ENCODE measurements around the gene FAM227A. TPM values are rescaled to one million over a fixed set of nuclear protein-coding genes. Genes with fewer than 3 reads are reported as not detected.
A peak's percentile ranks its signal among the peaks of the same experiment; 100 is the strongest.

Gene FAM227A
- total and polyA plus RNA-seq, 2 of the 8 experiments (the other 6 are each of a cell fraction or from before 2014, with no cell fraction given) = 2.1 to 3.9 TPM

GRCh38 chr22:38705235-38706100 lies 49.3 kb upstream of the FAM227A start, which contains the start of gene GTPBP1 (continued):
- TF ChIP-seq CHD7 (IDR thresholded peaks at IDR 0.05; ENCODE audit: insufficient replicate concordance, low read length) (no peak), HDAC2 (IDR thresholded peaks at IDR 0.05; ENCODE audit: borderline replicate concordance in 1 of 2, low read depth in 2 of 2, low read length in 2 of 2) (no peak), SIX5 (IDR thresholded peaks at IDR 0.05; ENCODE audit: low read depth, low read length) (no peak), SP1 (IDR thresholded peaks at IDR 0.05; ENCODE audit: low read depth, low read length) (peak; percentile 98), EZH2 (IDR thresholded peaks at IDR 0.05; ENCODE audit: low read depth, low read length, severe bottlenecking) (no peak), BRCA1 (IDR thresholded peaks at IDR 0.05; ENCODE audit: low read depth, low read length) (no peak), RAD21 (IDR thresholded peaks at IDR 0.05 in 1 of 2, conservative IDR thresholded peaks at IDR 0.05 in 1 of 2; ENCODE audit: low read depth in 2 of 2, low read length in 2 of 2) (0 out of 4 replicates have a peak, but pooled peaks of 1 of the 2 experiments have one; percentile 4)
- TF ChIP-seq, protein P1, sequence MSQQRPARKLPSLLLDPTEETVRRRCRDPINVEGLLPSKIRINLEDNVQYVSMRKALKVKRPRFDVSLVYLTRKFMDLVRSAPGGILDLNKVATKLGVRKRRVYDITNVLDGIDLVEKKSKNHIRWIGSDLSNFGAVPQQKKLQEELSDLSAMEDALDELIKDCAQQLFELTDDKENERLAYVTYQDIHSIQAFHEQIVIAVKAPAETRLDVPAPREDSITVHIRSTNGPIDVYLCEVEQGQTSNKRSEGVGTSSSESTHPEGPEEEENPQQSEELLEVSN (IDR thresholded peaks at IDR 0.05) = no peak; the same call in 1 of the 2 replicates
